Stimulated activated naive CD8-positive, alpha-beta T cell treated with anti-CD3 and anti-CD28 coated beads, Interleukin-15, amount 100 ng/mL, for 72 hours (primary cell): ENCODE results near the gene FRMD8.
"Not testable (repeated sequence)": the region's sequence is repeated elsewhere in the genome, so short reads cannot be mapped to it uniquely, and the experiment has no call there.

Source experiments
- ATAC-seq: fragments of 150-1000 bp; cut with Tn5 transposase; 2 replicates; pipeline ENCODE4 v1.10.0; 2021; ENCODE audit warnings: mild to moderate bottlenecking, moderate library complexity
- DNase-seq, 2 donors: peaks; one replicate each; pipeline ENCODE4 v3.0.0; 2021 to 2022
- H3K27ac Mint-ChIP-seq, 2 donors: one replicate each; pipeline ENCODE4 v1.8.0; 2022; ENCODE audit warnings: mild to moderate bottlenecking in 2 of 2, mixed read lengths in 2 of 2, moderate library complexity in 2 of 2
- H3K27me3 Mint-ChIP-seq: one replicate; pipeline ENCODE4 v1.8.0; 2022; ENCODE audit warnings: mixed read lengths
- H3K4me1 Mint-ChIP-seq: one replicate; pipeline ENCODE4 v1.8.0; 2022; ENCODE audit warnings: mild to moderate bottlenecking, mixed read lengths
- H3K4me3 Mint-ChIP-seq, 2 donors: one replicate each; pipeline ENCODE4 v1.8.0; 2022; ENCODE audit warnings: mild to moderate bottlenecking in 2 of 2, mixed read lengths in 2 of 2, moderate library complexity in 1 of 2
- H3K9me3 Mint-ChIP-seq, 2 donors: one replicate each; pipeline ENCODE4 v1.8.0; 2022; ENCODE audit warnings: mixed read lengths in 2 of 2

FRMD8 gene

DNA sequence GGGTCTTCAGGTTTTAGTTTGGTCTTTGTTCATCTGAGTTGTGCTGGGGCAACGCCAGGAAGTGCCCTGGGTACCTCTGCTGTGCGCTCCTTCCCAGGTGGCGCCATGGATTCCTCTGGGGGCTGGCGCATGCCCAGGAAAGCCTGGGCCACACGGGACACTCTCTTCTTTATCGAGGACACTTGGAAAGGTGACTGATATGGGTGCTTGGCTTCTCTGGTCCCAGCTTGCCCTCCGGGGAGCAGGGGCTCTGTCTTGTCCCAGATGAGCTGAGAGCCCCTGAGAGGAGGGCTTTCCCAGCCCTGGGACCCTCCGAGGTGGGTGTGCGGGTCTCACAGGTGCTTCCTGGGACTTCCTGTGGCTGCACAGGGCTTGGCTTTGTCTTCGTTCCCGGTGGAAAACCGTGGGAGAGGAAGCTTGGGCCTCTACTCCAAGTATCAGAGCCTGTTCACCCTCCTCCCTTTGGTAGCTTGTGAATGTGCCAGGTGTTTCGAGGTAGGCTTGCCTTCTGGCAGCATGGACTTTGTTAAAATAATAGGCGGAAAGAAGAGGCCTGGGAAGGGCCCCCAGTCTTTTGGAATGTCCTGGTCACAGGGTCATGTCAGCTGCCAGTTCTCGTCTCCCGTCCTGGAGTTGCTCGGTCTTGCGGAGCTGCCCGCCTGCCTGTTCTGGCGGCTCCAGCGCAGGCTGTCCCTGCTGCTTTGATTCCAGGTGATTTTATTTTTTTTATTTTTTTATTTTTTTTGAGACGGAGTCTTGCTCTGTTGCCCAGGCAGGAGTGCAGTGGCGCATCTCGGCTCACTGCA is 26.0 kb downstream of the FRMD8 start:
- Mint-ChIP-seq H3K27ac (peak overlapping the region in 1 of 2 donors; percentile 15), H3K9me3 (no peaks in the 10 kb centered on the region), H3K4me1 (peaks cover 28% of the 10 kb centered on the region), H3K27me3 (no peaks in the 10 kb centered on the region), H3K4me3 (no peak overlapping the region)
- no peak for DNase-seq
- no peak for ATAC-seq

DNA sequence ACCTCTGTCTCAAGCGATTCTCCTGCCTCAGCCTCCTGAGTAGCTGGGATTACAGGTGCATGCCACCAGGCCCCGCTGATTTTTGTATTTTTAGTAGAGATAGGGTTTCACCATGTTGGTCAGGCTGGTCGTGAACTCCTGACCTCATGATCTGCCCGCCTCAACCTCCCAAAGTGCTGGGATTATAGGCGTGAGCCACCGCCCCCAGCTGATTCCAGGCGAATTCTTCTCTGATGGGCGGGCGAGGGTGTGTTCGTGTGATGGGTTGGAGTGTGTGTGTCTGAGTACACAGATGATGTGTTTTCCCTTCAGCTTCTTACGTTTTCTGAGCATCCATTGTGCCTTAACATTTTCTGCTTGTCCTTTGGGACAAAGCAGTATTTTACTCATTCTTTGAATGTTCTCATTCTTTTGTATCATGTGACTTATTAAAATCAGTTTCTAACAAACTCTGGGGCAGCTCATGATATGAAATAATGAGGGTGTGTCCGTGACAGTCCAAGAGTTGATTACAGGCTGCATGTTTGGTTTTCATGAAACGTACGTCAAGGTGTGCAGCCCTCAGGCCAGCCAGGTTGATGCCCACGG is 26.7 kb downstream of the FRMD8 start:
- not testable (repeated sequence) for H3K27ac Mint-ChIP-seq, H3K4me3 Mint-ChIP-seq, ATAC-seq, H3K9me3 Mint-ChIP-seq, DNase-seq, H3K27me3 Mint-ChIP-seq
- peaks cover 35% of the 10 kb centered on the region for H3K4me1 Mint-ChIP-seq

DNA sequence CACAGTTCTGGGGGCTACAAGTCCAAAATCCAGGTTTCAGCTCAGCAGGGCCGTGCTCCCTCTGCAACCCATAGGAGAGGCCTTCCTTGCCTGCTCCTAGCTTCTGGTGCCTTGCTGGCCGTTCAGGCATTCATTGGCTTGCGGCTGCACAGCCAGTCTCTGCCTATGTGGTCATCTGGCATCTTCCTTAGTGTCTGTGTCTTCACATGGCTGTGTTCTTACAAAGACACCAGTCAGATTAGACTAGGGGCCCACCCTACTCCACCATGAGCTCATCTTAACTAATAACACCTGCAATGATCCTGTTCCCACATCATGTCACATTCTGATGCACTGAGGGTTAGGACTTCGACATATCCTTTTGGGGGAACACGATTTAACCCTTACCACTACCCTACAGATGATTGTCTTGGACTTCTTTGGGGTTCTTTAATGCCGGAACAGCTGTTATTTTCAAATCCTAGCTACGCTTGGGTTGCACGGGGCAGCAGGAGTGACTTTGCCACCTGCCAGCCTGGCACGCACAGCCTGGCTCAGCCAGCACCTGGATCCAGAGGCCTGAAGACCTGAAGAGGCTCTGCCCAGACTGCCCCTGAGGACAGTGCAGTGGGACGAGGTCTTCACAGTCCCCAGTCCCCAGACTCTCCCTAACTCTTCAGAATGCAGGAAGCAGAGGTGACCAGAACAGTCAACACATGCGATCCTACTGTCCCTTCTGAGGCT is 28.5 kb downstream of the FRMD8 start:
- peaks cover 51% of the 10 kb centered on the region for H3K4me1 Mint-ChIP-seq
- ATAC-seq (no peak), DNase-seq (no peak)
- H3K4me3 Mint-ChIP-seq = no peak overlapping the region
- no peak overlapping the region for H3K27ac Mint-ChIP-seq
- H3K9me3 Mint-ChIP-seq = no peaks in the 10 kb centered on the region
- H3K27me3 Mint-ChIP-seq = no peaks in the 10 kb centered on the region

DNA sequence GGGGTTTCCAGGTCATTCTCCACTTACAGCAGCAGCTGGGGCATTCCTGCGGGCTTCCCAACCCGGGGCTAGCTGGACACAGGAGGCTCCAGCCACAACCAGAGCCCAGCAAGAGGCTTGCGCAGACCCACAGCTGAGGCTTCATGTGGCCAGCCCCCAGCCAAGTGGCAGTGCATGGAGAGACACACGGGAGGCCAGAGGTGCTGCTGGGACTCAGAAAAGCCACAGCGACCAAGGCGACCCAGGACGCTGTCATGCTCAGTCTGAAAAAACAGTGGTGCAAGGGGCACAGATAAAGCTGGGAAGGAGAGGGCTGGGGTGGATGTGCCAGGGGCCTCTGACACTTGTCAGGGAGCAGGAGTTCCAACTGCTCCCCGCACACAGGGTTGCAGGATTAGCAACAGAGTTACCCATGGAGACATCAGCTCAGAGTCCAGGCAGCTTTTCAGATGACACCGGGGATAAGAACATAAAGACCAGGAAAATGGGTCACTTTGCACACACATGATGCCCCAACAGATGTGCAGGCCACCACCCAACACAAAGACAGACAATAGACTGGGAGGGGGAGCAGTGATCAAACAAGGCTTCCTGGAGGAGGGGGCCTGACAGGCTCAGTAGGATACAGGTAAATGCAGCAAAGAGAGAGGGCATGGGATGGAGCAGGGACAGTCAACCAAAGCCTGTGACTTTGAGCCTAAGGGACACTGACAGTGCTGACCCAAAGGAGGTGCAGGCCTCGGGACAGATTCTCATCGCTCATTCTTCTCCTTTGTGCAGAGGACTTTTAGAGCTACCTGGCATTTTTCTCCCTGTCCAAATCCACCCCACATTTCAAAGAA is 29.3 kb downstream of the FRMD8 start:
- no peaks in the 10 kb centered on the region for H3K9me3 Mint-ChIP-seq
- peak overlapping the region; percentile 90 to 97 for H3K4me3 Mint-ChIP-seq
- H3K27me3 Mint-ChIP-seq = no peaks in the 10 kb centered on the region
- DNase-seq (no peak), ATAC-seq (no peak)
- H3K27ac Mint-ChIP-seq = peak overlapping the region in 1 of 2 donors; percentile 59
- H3K4me1 Mint-ChIP-seq = peaks cover 54% of the 10 kb centered on the region

DNA sequence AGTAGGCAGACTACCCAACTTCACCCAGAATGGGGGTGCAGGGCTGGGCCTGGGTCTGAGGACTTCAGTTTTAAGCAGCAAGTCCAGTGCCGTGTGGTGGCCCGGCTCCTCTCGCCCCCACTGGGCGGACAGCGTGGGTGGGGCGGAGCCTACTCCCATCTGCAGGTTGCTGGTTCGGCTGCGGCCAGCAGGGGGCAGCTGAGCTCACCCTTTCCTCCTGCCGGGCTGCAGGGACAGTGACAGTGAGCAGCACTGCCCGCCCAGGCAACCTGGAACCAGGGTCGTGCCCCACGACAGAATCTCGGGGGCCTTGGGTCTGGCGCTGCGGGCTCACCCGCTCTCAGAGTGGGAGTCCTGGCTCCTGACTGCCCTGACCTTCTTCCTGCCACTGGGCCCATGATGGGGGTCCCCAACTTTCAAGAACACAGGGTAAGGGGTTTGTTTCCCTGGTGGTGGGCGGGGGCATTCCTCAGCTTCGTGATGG is 29.9 kb downstream of the FRMD8 start:
- Mint-ChIP-seq H3K27ac (peak overlapping the region; percentile 92 to 97), H3K4me3 (peak overlapping the region; percentile 90 to 97), H3K27me3 (no peaks in the 10 kb centered on the region), H3K4me1 (peaks cover 54% of the 10 kb centered on the region), H3K9me3 (no peaks in the 10 kb centered on the region)
- DNase-seq (peak; percentile 94), ATAC-seq (peak; percentile 42)

DNA sequence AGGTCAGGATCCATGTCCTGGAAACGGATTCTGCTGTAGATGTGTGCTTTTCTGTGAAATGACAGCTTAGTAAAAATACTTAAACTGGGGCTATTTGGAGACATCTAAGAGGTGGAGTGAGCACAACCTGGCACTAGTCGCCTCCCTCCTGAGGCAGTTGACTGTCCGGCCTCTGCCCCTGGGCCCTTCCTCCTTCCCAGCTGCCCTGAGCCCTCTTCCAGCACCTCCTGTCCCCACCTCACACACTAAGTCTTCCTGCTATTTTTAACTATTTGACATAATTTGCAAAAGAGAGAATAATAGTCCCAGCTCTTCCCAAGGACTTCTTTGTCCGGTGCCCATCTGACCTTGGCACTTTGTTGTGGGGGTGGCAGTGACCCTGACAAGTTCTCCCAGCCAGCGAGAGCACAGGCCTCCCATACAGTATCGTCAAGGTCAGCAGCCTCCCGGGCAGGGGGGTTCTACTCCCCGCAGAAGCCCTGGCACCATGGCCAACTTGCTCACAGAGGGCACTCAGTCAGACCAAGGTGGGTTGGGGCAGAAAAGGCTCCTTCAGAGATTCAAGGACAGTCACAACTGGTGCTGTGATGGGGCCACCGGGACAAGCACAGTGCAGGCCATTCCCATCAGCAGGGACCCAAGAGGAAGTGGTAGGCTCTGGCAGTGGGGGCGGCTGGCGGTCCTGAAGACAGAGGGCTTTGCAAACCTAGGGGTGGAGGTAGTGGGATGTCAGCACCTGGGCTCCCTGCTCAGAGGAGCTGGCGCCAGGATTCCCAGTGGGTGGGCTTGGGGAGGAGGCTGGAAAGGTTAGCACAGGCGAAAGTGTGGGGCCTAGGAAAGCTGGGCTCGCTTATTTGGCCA is 30.6 kb downstream of the FRMD8 start:
- peaks cover 55% of the 10 kb centered on the region for H3K4me1 Mint-ChIP-seq
- no peaks in the 10 kb centered on the region for H3K9me3 Mint-ChIP-seq
- no peaks in the 10 kb centered on the region for H3K27me3 Mint-ChIP-seq
- H3K27ac Mint-ChIP-seq = peak overlapping the region; percentile 92 to 97
- peak overlapping the region; percentile 90 to 97 for H3K4me3 Mint-ChIP-seq
- ATAC-seq = no peak
- peak; percentile 54 to 57 for DNase-seq

DNA sequence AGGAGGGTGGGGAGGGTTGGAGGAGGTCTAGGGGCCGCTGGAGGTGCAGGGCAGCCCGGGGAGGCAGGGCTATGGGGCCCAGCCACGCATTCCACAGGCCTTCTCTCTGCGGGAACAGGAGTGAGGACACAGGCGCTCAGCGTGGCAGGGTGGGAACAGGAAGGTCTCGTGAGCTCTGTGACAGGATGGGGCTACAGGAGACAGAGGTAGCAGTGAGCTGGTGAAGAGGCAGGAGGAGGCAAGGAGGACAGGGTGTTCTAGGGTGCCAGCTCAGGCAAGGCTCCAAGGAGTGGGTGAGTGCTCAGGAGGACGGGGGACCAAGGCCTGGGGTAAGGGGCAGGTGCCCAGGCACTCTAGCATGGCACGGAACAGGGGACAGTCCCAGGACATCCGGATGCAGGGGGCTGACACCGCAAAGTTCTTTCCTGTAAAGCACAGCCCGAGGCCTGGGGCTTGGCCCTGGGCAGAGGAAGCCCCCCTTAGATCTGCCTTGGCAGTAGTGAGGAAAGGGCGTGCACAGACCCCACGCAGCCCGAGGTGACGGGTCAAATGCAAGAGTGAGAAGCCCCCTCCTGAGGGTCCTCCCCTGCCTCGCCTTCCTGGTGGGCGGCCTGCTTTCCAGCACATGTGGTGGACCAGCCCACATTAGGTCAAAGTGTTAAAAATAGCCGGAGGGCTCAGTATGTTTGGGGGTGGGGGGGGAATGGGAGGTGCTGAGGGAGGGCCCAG is 31.4 kb downstream of the FRMD8 start:
- DNase-seq = peak; percentile 56 to 73
- peaks cover 0 to 6% of the 10 kb centered on the region in 2 donors for H3K9me3 Mint-ChIP-seq
- H3K4me3 Mint-ChIP-seq = peak overlapping the region; percentile 90 to 97
- peaks cover 63% of the 10 kb centered on the region for H3K4me1 Mint-ChIP-seq
- peaks cover 4% of the 10 kb centered on the region for H3K27me3 Mint-ChIP-seq
- H3K27ac Mint-ChIP-seq = peak overlapping the region; percentile 92 to 97
- peak; percentile 10 for ATAC-seq

DNA sequence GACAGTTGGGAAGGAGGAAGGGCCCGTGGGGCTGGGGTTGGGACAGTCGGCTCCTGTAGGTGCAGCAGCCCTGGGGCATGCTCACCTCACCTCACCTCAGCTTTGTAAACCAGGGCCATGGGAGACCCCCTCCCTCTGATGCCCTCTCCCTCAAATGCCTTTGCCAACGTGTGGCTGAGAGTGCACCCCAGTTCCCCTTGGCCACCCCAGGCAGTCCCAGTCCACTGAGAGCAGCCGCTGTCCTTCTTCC is 31.9 kb downstream of the FRMD8 start:
- Mint-ChIP-seq H3K27ac (peak overlapping the region; percentile 99 to 100), H3K9me3 (peaks cover 0 to 10% of the 10 kb centered on the region in 2 donors)
- no peak for DNase-seq

DNA sequence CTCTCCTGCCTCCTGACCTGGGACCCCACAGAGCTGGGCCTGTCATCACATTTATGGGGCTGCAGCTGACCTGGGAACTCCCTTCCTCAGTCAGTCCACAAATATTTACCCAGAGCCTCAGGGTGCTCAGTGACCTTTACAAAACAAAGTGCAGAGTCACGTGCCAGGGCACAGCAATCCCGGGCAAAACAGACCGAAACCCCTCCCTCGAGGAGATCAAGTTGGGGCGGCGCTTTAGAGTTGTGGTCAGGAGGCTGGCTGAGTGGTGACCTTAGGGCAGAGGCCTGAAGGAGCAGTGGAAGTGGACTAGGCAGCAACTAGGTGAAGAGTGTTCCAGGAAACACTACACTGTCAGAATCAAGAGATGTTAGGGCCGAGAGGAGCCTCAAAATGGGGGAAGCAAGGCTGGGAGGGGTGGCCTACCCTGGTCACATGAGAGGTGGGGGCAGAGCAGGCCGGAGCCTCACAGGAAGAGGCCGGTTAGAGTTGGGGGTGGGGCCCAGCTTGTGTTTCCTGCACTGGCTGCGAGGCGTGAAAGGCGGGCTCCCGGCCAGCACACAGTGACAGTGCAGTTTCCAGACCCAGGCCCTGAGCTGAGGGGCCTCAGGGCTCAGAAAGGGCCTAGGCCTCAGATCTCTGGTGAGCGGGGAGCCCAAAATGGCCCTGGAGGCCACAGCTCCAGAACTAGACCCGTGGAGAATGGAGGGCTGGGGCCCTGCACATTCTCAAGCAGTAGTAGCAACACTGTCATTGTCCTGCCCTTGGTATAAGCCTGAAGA is 32.4 kb downstream of the FRMD8 start:
- peak; percentile 94 to 97 for DNase-seq
- peaks cover 73% of the 10 kb centered on the region for H3K4me1 Mint-ChIP-seq

More for the DNA sequence above, 31.9 kb downstream of the FRMD8 start:
- Mint-ChIP-seq H3K4me3 (peak overlapping the region; percentile 90 to 97), H3K4me1 (peaks cover 68% of the 10 kb centered on the region), H3K27me3 (peaks cover 7% of the 10 kb centered on the region)
- ATAC-seq = peak; percentile 5

DNA sequence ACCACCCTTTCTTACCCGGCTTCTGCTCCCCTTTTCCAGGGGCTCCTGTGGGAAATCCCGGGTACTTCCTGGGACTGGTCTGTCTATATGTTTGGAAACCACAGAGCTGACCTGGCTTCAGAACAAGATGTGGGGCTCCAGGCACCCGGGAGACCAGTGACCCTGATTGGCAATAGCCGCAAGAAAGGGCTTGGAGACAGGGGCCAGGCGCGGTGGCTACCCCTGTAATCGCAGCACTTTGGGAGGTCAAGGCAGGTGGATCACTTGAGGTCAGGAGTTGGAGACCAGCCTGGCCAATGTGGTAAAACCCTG is 33.0 kb downstream of the FRMD8 start:
- peaks cover 0 to 10% of the 10 kb centered on the region in 2 donors for H3K9me3 Mint-ChIP-seq
- peak overlapping the region; percentile 90 to 97 for H3K4me3 Mint-ChIP-seq
- ATAC-seq (no peak), DNase-seq (no peak)
- peak overlapping the region; percentile 99 to 100 for H3K27ac Mint-ChIP-seq
- H3K27me3 Mint-ChIP-seq = peaks cover 7% of the 10 kb centered on the region
- H3K4me1 Mint-ChIP-seq = peaks cover 79% of the 10 kb centered on the region

More for the DNA sequence above, 32.4 kb downstream of the FRMD8 start:
- H3K9me3 Mint-ChIP-seq = peaks cover 0 to 10% of the 10 kb centered on the region in 2 donors
- peak overlapping the region; percentile 99 to 100 for H3K27ac Mint-ChIP-seq
- peak; percentile 63 for ATAC-seq
- H3K27me3 Mint-ChIP-seq = peaks cover 7% of the 10 kb centered on the region
- peak overlapping the region; percentile 90 to 97 for H3K4me3 Mint-ChIP-seq

DNA sequence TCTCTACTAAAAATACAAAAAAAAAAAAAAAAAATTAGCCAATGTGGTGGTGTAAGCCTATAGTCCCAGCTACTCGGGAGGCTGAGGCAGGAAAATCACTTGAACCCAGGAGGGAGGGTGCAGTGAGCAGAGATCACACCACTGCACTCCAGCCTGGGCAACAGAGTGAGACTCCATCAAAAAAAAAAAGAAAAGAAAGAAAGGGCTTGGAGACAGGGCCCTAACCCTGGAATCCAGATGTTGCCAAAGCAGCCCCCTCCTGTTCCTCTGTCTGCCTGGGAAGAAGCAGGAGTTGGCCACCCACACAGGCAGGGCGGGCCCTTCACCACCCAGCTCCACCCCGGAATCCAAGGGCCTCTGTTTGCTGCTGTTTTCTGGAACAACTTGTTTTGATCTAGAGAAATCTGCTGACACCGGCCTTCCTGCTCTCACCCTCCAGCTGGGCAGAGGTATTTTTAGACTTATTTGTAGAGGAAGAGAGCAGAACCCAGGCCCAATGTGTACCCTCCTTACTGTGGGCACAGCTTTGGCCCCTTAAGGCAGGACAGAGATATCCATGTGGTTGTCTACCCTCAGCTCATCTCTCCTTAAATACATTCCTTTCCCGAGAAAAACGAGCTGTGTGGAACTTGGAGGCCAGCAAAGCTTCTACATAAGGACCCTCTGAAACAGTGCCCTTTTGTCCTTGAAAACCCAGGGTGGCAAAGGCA is 33.5 kb downstream of the FRMD8 start:
- DNase-seq (peak; percentile 56 to 69), ATAC-seq (no peak)
- Mint-ChIP-seq H3K27ac (peak overlapping the region; percentile 99 to 100), H3K9me3 (peaks cover 0 to 10% of the 10 kb centered on the region in 2 donors), H3K4me3 (peak overlapping the region; percentile 90 to 97), H3K4me1 (peaks cover 81% of the 10 kb centered on the region), H3K27me3 (peaks cover 7% of the 10 kb centered on the region)

DNA sequence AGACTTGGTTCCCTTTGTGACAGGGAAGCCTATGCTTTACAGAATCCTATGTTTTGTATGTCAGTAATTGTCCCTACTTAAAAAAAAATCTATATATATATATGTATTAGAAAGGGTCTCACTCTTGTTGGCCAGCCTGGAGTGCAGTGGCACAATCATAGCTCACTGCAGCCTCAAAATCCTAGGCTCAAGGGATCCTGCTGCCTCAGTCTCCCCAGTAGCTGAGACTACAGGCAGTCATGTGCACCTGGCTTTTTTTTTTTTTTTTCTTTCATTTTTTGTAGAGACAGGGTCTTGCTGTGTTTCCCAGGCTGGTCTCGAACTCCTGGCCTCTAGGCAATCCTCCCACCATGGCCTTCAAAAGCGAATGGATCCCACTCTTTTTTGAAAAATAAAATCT is 34.1 kb downstream of the FRMD8 start:
- peak overlapping the region; percentile 99 to 100 for H3K27ac Mint-ChIP-seq
- H3K27me3 Mint-ChIP-seq = peaks cover 7% of the 10 kb centered on the region
- H3K4me1 Mint-ChIP-seq = peaks cover 80% of the 10 kb centered on the region
- H3K9me3 Mint-ChIP-seq = peaks cover 0 to 10% of the 10 kb centered on the region in 2 donors
- DNase-seq = no peak
- peak overlapping the region; percentile 90 to 97 for H3K4me3 Mint-ChIP-seq
- ATAC-seq = no peak
